Stomach (tissue), 4 donors: ENCODE results near the gene ELOVL5.

ENCODE experiments used
- POLR2A ChIP-seq, 4 donors: fragments of 450-650 bp; IDR thresholded peaks; one replicate each; pipeline ENCODE4 v1.6.1; 2016; ENCODE audit warnings: antibody characterized with exemption in 4 of 4, control low read depth in 2 of 4, mild to moderate bottlenecking in 1 of 4, moderate library complexity in 1 of 4
- TF ChIP-seq, protein P1 (sequence below), 7 experiments: fragments of 450-650 bp in 4 of 7; fragments of 200-600 bp in 3 of 7; sonication (generic) in 3 of 7; IDR thresholded peaks; one replicate each; pipeline ENCODE4 v1.5.1; 2016 to 2019; ENCODE audit warnings: antibody characterized with exemption in 7 of 7, control low read depth in 2 of 7, mild to moderate bottlenecking in 1 of 7

DNA sequence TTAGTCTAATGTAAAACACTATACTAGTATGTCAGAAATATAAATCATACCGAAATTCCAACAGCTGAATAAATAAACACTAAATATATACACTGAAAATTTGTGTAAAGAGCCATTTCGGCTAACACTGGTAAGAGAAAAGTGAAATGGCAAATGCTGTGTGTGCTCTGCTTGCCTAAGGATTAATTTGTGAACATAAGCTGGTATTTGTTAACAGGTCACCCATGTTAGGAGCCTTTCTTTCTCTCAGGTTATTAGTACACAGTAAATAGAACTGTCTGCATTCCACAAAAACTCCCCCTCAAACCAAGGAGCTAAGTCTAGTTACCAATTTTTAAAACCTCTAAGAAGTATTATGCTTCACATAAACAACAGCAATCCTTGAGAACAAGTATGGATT, 27.0 kb downstream of the ELOVL5 start:
- TF ChIP-seq, protein P1, sequence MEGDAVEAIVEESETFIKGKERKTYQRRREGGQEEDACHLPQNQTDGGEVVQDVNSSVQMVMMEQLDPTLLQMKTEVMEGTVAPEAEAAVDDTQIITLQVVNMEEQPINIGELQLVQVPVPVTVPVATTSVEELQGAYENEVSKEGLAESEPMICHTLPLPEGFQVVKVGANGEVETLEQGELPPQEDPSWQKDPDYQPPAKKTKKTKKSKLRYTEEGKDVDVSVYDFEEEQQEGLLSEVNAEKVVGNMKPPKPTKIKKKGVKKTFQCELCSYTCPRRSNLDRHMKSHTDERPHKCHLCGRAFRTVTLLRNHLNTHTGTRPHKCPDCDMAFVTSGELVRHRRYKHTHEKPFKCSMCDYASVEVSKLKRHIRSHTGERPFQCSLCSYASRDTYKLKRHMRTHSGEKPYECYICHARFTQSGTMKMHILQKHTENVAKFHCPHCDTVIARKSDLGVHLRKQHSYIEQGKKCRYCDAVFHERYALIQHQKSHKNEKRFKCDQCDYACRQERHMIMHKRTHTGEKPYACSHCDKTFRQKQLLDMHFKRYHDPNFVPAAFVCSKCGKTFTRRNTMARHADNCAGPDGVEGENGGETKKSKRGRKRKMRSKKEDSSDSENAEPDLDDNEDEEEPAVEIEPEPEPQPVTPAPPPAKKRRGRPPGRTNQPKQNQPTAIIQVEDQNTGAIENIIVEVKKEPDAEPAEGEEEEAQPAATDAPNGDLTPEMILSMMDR (IDR thresholded peaks at IDR 0.05), result no peak
- no peak for TF ChIP-seq POLR2A (IDR thresholded peaks at IDR 0.05)
